Measurements from ENCODE around the gene SSPN. TPM values are rescaled to one million over a fixed set of nuclear protein-coding genes. Genes with fewer than 3 reads are reported as not detected.
A peak's percentile ranks its signal among the peaks of the same experiment; 100 is the strongest.

Gene SSPN
- total and polyA plus RNA-seq, 9 of the 15 experiments (the other 6 are each of a cell fraction or from before 2014, with no cell fraction given): 0.40 TPM; not detected in 8

- TF ChIP-seq TOE1 (IDR thresholded peaks at IDR 0.05; ENCODE audit: borderline replicate concordance) (no peak), TOE1 (CRISPR knock-in tag; IDR thresholded peaks at IDR 0.05; ENCODE audit: borderline replicate concordance, low read depth) (no peak), RB1 (IDR thresholded peaks at IDR 0.05; ENCODE audit: low read depth) (no peak), TCF15 (CRISPR knock-in tag; IDR thresholded peaks at IDR 0.05) (no peak), MTF1 (CRISPR knock-in tag; IDR thresholded peaks at IDR 0.05; ENCODE audit: borderline replicate concordance) (no peak), RFX5 (IDR thresholded peaks at IDR 0.05; ENCODE audit: low read depth, low read length) (no peak), NFE2 (IDR thresholded peaks at IDR 0.05; ENCODE audit: low read depth) (peak; percentile 74), CTCFL (IDR thresholded peaks at IDR 0.05; ENCODE audit: borderline replicate concordance, insufficient read depth, low read depth, low read length, poor library complexity, severe bottlenecking) (no peak), ZBTB2 (IDR thresholded peaks at IDR 0.05) (no peak), MED1 (CRISPR knock-in tag; IDR thresholded peaks at IDR 0.05; ENCODE audit: borderline replicate concordance) (no peak), PREB (CRISPR knock-in tag; IDR thresholded peaks at IDR 0.05) (no peak), NFIC (IDR thresholded peaks at IDR 0.05) (no peak), NCOA2 (IDR thresholded peaks at IDR 0.05; ENCODE audit: partially characterized antibody in 2 of 2) (no peak), PCBP1 (IDR thresholded peaks at IDR 0.05; ENCODE audit: low read depth, low read length, poor library complexity, severe bottlenecking) (no peak), ZC3H11A (IDR thresholded peaks at IDR 0.05; ENCODE audit: low read depth, low read length) (no peak), BACH1 (tag; IDR thresholded peaks at IDR 0.05) (peak; percentile 44; the same call in 1 of the 2 replicates), MAFG (tag; conservative IDR thresholded peaks at IDR 0.05) (peak; percentile 91), BCLAF1 (IDR thresholded peaks at IDR 0.05; ENCODE audit: borderline replicate concordance in 1 of 2, control insufficient read depth in 1 of 2, low read depth in 2 of 2, low read length in 1 of 2) (no peak), NR0B1 (IDR thresholded peaks at IDR 0.05; ENCODE audit: partially characterized antibody) (no peak)
Measured at GRCh38 chr12:26188127-26188526, 7.2 kb upstream of the SSPN start (continued).

Data from K562 (cell line).